GM12892 (cell line): ENCODE results near the gene NFIL3.

ENCODE experiments used
- POLR2A ChIP-seq: IDR thresholded peaks from 2 replicates; pipeline ENCODE4 v1.6.1; 2011; ENCODE audit warnings: low read depth, low read length, control low read depth
- POLR2AphosphoS5 ChIP-seq: IDR thresholded peaks from 2 replicates; pipeline ENCODE4 v1.6.1; 2011; ENCODE audit warnings: low read depth, low read length, control low read depth

GRCh38 chr9:91405343-91406077 is 18.1 kb downstream of the NFIL3 start:
- TF ChIP-seq POLR2AphosphoS5 (no peak), POLR2A (no peak)
